GM21515 (cell line): ENCODE results near the gene RASEF.
A peak's percentile ranks its signal among the peaks of the same experiment; 100 is the strongest.

Experiments
- ATAC-seq: cut with Tn5 transposase; IDR thresholded peaks from one replicate; pipeline ENCODE4 v1.9.1; 2021; ENCODE audit not compliant: unreplicated experiment

RASEF gene

DNA sequence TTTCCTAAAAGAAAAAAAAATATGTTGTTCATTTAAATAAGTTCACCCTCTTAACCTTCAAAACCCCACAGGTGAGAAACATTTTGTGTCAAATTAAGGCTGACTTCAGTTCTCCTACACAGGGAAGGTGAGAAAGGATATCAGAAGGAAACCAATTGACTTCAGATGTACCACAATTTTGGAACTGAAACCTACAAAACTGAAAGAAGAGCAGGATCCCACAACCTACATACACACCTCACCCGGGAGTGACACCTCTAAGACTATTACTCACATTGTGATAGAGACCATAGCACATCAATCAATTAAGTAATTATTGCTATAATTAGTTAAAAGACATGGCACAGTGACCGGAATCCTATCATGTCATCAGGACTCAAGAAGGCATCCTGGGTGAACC, 47.0 kb downstream of the RASEF start:
- no peak for ATAC-seq

DNA sequence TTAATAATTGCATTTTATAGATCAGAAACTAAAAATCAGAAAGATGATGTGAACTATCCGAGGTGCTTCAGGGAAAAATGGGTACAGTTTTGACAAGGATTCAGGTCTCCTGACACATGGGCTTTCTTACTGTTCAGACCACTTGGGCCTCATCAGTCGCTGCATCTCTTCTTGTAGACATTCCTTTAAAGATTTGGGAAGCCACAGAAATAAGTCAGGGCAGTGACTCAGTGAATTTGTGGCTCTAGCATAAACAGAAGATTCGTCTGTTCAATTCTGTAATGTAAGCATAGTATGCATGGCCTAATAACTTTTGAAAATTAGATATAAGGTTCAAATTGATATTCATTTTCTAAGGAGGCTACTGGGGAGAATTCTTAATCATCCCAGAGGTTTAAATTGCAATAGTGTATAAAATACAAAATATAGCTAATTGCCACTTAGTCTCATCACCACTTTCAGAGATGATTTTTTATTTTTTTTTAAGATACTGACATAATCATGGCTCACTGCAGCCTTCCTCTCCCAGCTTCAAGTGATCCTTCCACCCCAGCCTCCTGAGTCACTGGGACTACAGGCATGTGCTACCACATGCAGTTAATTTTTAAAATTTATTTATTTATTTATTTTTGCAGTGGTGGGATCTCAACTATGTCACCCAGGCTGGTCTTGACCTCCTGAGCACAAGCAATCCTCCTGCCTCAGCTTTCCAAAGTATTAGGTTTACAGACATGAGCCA, 48.9 kb downstream of the RASEF start:
- ATAC-seq: no peak

DNA sequence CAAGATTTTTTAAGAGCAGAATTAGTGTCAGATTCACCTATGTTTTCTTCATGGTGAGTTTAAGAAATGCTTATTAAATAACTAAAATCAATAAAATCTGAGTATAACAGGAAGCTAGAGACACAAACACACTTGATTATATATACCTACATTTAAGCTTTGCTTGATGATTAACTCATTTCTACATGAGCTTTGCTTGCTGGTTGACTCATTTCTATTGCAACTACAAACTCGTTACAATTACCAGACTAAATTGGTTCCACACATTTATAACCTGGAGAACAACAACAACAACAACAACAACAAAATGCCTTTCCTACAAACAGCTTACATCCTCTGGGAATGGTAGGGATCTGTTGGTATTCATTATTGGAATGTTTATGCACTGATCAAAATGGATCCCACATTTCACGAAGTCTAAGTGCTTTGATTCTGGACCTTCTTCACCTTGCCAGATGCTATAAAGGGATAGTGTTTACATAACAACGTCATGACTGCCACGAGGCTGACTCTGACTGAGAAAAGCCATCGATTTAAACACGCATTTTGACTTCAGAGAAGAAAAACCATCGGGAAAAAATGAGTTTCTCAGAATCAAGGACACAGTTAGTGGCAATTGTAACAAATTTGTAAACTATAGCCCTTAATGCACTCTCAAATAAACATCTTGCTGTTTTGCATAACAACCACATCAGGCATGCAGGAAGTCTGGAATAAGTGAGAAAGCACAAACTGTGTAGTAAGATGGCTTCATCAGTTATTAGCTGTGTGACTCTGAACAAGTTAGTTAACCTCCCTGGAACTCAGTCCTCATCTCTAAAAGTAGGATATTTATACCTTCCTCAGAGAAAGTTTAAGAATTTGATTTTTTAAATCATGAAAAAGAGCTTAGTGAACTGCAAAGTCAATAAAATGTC, 49.8 kb downstream of the RASEF start:
- no peak for ATAC-seq

DNA sequence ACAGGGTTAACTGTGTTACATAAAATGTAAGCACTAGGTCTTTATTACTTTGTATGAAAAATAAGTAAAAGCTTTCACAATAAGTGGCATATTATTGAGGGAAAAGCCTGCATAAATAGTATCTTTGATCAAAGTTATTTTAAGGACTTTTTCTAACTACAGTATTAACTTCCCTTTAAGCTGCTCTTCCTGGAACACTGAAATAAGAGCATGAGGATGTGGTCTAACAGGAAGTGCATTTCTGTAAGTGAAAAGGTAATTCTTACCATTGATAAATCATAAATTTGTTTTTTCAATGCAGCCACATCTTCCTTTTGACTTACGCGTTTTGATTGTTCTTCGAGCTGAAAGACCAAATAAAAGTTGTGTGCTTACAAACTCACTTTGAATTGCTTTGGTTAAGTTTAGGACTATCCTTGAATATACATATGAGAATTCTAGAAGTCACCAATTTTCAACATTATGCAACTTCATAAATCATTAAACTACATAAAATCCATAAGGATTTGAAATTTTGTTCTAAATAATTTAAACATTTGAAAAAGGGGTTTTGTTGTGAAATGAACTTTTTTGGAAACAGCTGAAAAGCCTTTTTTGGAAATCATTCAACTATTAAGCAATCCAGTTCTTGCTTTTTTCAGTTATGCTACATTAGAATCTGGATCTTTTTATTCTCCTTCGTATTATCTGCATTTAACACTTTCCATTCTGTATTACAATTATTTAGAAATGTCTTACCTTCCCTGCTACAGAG, 50.6 kb downstream of the RASEF start:
- ATAC-seq: no peak

DNA sequence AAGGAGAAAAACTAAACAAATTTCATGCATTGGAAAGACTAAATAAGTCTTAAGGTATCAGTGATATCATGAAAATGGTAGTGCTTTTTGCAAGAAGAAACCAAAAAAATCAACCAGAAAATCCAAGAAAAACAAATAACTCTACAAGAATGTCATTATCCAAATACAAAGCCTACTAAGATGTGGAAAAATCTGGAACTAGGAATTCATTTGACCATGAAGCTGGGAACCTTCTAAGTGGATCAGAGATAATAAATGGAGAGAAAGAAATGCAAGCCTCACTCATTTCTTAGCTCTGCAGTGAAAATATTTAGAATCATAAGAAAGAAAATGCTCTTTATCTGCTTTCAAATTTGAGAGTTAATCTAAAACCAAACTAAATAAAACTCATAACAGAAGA, 51.3 kb downstream of the RASEF start:
- no peak for ATAC-seq

DNA sequence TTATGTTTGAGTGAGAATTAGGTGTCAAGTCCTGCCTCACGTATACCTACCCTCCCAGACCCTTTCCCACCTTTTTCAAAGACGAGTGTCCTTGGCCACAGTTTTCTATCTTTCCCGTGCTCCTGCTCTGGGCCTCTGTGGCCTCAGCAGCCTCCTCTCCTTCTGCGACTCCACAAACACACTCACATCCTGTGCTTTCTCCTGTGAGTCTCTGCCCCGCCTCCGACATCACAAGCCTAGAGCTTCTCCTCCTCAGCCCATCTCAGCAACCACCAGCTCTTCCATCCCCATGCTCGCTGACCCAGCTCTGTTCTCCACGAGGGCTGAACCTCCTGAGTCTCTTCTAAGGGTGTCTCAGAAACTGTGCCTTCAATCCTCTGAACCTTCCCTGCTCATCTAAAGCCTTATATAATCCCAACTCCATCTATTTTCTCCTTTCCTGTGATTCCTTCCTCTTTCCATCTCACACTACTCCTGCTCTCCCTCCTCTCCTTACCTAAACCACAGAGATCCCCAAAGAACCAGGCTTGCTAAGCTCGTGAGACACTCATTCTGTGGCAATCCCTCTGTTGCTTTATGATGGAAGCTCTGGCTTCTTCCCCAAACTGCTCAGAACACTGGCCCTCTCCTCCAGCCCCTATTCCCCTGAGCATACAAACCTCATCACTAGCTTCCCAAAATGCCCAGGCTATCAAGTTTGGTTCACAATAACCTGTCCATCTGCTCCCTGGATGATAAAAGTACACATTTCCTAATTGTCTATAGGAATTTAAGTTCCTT, 55.2 kb downstream of the RASEF start:
- no peak for ATAC-seq

DNA sequence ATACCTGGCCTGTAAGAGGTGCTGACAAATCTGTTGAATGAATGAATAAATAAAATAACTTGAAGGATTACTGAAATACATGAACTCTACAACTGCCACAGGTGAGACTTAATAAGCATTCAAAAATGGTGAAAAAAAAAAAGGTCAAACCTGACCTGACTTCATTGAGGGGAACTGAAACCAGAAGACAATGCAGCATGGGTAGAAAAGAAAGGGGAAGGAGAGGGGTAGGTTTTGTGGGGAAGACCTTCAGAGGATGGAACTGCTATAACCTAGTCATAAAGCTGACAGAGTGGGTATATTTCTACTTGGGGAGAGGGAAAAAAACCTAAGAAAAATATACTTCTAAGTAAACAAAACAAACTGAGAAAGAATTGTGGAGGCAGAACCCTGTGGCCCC, 56.6 kb downstream of the RASEF start:
- ATAC-seq: peak; percentile 69

DNA sequence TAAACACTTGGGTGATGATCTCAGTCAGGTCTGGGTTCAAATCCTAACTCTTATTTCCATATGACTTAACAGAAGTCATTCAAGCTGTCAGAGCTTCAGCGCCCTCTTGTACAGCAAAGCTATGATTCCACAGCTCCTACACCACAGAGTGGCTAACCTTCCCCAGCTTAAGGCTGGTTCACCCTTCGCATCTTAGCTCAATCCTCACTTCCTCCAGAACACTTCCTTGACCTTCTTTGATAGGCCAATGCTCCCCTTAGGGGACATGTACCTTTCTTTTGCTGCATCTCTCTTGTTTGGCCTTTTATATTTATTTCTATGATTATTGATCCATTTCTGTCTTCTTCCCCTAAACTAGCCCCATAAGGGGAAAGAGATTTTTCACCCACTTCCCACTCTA, 57.0 kb downstream of the RASEF start:
- no peak for ATAC-seq

DNA sequence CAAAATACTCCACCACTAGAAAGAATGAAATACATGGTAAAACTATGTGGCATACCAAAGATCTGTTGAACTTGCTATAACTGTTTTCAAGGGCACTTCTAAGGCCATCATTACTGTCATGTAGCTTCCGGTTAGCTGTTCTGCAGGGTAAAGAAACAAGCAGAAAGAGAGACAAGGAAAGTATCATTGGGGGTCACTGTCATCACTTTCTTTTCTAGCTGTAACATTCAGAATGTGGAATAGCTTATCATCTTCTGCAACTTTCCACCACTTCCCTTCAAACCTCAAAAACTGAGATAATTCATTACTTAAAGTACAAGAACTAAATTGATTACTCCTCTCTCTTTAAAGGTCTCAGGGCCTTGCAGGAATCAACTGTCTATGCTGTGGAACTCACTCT, 57.6 kb downstream of the RASEF start:
- no peak for ATAC-seq

DNA sequence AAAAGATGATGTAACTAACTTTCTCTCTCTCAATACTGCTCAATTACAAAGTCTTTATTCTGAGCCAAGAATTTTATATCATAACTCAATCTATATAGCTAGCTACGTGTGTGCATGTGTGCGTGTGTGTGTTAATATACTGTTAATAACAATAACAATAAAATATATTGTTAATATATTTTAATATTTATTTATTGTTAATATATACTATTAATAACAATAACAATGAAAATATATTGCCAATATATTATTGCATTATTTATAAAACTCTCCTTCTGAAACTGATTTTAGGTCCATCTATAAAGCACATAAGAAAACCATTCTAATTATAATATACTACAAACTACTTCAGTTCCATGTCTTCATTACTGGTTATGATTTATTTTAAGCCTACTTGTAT, 60.6 kb downstream of the RASEF start:
- ATAC-seq: no peak

DNA sequence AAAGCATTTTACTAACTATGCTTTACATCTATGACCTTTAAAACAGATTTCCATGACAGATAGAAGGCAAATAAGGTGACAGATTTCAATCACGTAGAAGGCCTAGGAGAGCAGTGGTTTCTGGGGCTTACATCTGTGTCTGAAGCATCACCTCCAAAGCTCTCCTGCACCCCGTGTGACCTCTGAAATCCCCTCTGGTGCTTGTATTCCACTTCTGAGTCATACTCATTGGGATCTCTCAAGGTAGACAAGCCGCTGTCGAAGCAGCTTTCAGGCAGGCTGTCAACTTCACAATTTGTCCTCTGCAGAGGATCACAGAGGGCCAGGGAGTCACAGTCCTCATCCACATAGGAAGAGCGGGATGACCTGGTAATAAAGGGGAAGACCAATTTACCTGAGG, 62.2 kb downstream of the RASEF start:
- no peak for ATAC-seq

DNA sequence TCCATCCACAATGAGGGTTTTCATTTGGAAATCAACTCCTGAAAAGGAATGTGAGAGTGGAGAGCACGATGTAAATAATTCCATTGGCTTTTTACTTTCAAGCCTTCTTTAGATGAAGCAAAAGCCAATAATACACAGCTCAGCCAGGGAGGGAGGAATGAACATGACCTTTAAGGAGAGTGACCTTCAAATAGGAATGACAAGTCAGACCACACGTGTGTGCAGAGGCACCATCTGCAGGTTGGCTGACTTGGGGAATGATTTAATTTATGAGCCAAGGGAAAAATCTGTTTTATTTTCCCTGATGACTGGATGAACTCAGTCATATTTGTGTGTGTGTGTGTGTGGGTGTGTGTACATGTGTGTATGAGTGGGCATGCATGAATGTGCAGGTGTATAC, 64.5 kb downstream of the RASEF start:
- no peak for ATAC-seq

DNA sequence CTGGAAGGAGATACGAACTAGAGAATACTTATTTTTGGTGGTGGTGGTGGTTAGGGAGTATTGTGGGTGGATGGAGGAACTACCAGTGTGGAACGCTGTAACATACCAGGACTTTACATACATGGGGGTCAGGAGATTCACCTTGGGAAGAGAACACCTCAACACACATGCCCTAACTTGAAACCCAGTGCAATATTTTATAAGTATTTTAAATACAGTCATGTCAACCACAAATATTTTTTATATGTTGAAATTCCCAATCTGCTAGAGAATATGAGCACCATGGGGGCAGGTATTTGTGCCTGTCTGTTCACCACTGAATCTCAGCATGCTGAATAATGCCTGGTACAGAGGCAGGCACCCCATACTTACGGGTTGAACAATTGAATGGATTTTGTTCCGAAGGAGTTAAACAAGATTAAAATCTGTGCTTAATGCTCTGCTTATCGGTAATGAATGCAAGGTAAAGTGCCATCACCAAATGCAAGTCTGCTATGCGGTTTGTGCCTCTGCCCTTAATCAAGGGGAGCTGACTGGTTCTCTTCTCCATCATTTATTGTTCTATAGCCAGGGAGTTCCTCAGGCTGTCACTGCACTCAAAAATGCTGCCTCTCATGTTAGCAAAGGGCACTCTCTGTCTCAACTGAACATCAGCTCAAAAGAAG, 65.3 kb downstream of the RASEF start:
- no peak for ATAC-seq

DNA sequence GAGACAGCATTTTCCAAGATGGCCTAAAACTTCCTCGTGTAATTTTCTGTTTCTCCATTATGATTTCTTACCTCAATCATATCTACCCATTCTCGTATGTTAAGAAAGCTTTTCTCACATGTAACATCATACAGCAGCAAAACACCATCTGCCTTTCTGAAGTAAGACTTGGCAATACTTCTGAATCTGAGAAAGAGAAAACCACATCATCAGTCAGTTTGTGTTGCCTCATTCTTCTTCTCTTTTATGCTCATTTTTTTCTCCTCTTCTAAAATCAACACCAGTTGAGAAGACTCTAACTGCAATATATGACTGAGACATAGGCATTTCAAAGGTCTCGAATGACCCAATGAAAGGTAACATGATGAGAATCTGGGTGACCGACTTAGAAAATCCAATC, 66.0 kb downstream of the RASEF start:
- ATAC-seq: no peak

DNA sequence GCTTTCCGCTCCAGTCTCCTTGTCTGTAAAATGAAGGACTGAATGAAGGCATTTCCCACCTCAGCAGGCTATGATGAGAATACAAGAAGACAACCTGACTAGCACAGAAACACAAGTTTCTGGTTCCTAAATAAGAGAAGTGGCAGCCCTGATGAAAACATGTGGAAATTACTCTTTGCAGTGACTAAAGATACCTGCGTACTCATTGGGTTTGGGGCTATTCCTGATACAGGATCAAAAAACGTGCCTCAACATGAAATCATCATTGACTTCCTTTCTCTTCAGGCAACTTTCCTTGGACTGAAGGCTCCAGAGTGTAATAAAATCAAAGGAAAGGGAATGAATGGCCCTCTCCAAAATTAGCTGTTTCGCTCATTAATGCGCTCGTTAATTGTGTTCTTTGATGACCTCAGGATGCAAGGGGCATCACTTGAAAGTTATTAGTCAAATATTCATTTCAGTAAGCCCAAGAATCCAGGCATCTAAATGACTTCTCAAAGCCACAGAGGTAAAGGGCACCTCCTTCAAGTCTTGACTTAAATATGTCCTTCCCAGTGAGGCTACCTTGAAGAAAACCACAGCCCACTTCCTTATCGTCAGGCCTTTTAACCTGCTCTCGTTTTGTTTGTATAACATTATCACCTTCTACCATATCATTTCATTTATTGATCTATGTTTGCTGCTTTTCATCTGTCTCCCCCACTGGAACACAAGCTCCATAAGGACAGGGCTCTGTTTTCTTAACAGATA, 68.9 kb downstream of the RASEF start:
- no peak for ATAC-seq

DNA sequence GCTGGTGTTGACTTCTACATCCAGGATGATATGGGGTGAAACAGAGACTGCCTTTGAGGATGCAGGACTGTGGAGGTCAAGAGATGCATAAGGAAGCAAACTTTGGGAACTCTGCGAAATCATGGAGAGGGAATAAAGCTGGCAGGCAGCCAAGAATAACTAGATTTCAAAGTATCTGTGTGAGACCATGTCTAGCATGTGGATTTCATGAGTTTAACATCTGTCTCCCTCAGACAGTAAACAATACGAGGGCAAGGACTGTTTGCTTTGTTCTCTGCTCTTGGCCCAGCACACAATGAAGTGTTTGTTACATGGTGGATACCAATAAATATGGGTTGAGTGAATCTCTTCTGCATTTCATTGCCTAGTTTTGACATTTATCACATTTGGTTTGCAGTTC, 71.3 kb downstream of the RASEF start:
- no peak for ATAC-seq

DNA sequence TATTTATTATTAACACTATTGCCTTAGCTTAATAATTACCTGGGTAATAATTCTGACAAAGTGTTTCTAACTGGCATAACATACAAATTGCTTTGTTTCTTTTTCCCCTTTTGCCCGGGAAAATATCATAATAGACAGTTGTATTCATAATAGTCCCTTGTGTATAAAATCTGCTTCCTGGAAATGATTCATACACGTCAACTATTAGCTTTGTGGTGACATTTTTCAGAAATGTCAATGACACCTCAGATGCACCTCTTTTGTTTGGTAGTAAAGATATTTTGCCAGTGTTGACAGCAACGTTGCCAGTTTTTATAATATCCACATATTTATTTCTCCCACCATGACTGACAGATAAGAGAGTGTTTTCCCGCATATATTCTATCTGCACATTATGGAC, 73.0 kb downstream of the RASEF start:
- ATAC-seq: no peak

DNA sequence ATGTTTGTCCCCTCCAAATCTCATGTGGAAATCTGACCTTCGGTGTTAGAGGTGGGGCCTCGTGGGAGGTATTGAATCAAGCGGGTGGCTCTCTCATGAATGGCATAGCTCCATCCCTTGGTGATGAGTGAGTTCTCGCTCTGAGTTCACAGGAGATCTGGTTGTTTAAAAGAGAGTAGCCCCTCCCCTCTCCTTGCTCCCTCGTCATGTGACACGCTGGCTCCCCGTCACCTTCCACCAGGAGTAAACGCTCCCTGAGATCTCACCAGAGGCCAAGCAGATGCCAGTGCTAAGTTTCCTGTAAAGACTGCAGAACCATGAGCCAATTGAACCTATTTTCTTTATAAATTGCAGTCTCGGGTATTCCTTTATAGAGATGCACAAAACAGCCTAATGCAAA, 74.5 kb downstream of the RASEF start:
- no peak for ATAC-seq

DNA sequence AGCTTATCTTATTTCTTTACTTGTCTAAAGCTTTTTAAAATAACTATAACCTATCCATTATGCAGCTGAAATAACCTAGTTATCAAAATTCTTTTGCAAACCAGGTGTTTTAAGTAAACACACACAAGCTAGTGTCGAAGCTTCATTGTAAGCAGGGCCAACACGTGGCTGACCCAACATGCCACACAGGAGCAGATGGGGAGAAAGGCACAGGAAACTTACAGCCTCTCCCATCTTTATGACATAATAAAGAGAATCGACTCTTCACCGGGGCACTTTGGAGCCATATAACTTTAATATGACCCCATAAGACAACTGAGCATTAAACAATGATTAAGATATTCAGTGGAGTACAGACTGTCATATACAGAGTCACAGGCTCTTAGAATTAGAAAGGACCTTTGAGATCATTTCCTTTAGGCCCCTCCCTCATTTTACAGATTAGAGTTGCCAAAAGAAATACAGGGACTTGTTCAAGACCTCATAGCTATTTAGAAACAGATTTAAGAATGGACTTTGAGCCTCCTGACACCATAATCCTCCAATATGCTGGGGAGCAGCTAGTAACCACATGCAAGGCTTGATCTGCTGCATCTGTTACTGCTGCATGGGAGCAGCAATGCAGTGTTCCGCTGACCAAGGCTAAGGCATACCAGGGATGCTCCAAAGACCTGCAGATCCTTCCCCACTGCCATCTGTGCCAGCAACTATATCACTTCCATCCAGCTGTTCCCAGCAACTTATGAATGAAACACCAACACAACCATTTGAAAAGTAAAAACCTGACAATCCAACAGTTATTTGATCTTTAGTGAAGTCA, 75.4 kb downstream of the RASEF start:
- ATAC-seq: no peak
